H9 (cell line): ENCODE data around the gene TFF2. TPM values are rescaled to one million over a fixed set of nuclear protein-coding genes. Genes with fewer than 3 reads are reported as not detected.

Source experiments
- DNase-seq: peaks from one replicate; pipeline ENCODE4 v3.0.0-alpha.2; 2017
- H2AFZ ChIP-seq: one replicate; pipeline ENCODE4 v1.6.1; 2013; ENCODE audit warnings: mild to moderate bottlenecking, low read length, control low read depth, moderate library complexity
- H2AK5ac ChIP-seq: 2 replicates; pipeline ENCODE4 v1.6.1; 2013; ENCODE audit warnings: low read length, control low read depth, mixed read lengths; ENCODE audit not compliant: insufficient read length
- H2BK120ac ChIP-seq: one replicate; pipeline ENCODE4 v1.6.1; 2013; ENCODE audit warnings: low read depth, mild to moderate bottlenecking, low read length, control low read depth, inconsistent platforms; ENCODE audit not compliant: poor library complexity, severe bottlenecking
- H2BK12ac ChIP-seq: 2 replicates; pipeline ENCODE4 v1.6.1; 2013; ENCODE audit warnings: low read length, control low read depth, mixed read lengths, low read depth; ENCODE audit not compliant: insufficient read length
- H2BK15ac ChIP-seq: 2 replicates; pipeline ENCODE4 v1.6.1; 2013; ENCODE audit warnings: low read depth, low read length, control low read depth
- H2BK20ac ChIP-seq: one replicate; pipeline ENCODE4 v1.6.1; 2013; ENCODE audit warnings: low read depth, mild to moderate bottlenecking, low read length, control low read depth, inconsistent platforms; ENCODE audit not compliant: poor library complexity, severe bottlenecking
- H2BK5ac ChIP-seq: 2 replicates; pipeline ENCODE4 v1.6.1; 2013; ENCODE audit warnings: low read length, control low read depth, mixed read lengths; ENCODE audit not compliant: insufficient read length
- H3K14ac ChIP-seq: 2 replicates; pipeline ENCODE4 v1.6.1; 2013; ENCODE audit warnings: low read length, control low read depth; ENCODE audit not compliant: insufficient read depth
- H3K18ac ChIP-seq: 2 replicates; pipeline ENCODE4 v1.6.1; 2013; ENCODE audit warnings: low read depth, mild to moderate bottlenecking, mixed read lengths, low read length, control low read depth; ENCODE audit not compliant: insufficient read length
- H3K23ac ChIP-seq: 2 replicates; pipeline ENCODE4 v1.6.1; 2013; ENCODE audit warnings: low read length, control low read depth, mixed read lengths, low read depth; ENCODE audit not compliant: insufficient read length
- H3K23me2 ChIP-seq: 2 replicates; pipeline ENCODE4 v1.6.1; 2013; ENCODE audit warnings: low read depth, mild to moderate bottlenecking, mixed read lengths, low read length, control low read depth; ENCODE audit not compliant: insufficient read length, poor library complexity, severe bottlenecking
- H3K27ac ChIP-seq: 2 replicates; pipeline ENCODE4 v1.5.1; 2013; ENCODE audit warnings: low read length, control low read depth, mixed read lengths, low read depth; ENCODE audit not compliant: insufficient read length
- H3K27me3 ChIP-seq: 2 replicates; pipeline ENCODE4 v1.6.1; 2013; ENCODE audit warnings: low read length, control low read depth, inconsistent platforms; ENCODE audit not compliant: insufficient read depth
- H3K4ac ChIP-seq: 2 replicates; pipeline ENCODE4 v1.6.1; 2013; ENCODE audit warnings: low read depth, mild to moderate bottlenecking, control low read depth, inconsistent platforms, low read length, moderate library complexity
- H3K4me1 ChIP-seq: 2 replicates; pipeline ENCODE4 v1.6.1; 2013; ENCODE audit warnings: low read length, control low read depth, inconsistent platforms; ENCODE audit not compliant: insufficient read depth
- H3K4me2 ChIP-seq: 2 replicates; pipeline ENCODE4 v1.6.1; 2013; ENCODE audit warnings: low read length, control low read depth, mixed read lengths; ENCODE audit not compliant: insufficient read length, insufficient read depth
- H3K56ac ChIP-seq: 2 replicates; pipeline ENCODE4 v1.6.1; 2013; ENCODE audit warnings: low read depth, mild to moderate bottlenecking, mixed read lengths, low read length, control low read depth; ENCODE audit not compliant: insufficient read length
- H3K79me1 ChIP-seq: 2 replicates; pipeline ENCODE4 v1.6.1; 2013; ENCODE audit warnings: low read depth, mild to moderate bottlenecking, moderate library complexity, low read length, control low read depth, inconsistent platforms; ENCODE audit not compliant: insufficient read depth, poor library complexity, severe bottlenecking
- H3K79me2 ChIP-seq: 2 replicates; pipeline ENCODE4 v1.6.1; 2013; ENCODE audit warnings: low read length, control low read depth, inconsistent platforms; ENCODE audit not compliant: insufficient read depth
- H3K9ac ChIP-seq: 2 replicates; pipeline ENCODE4 v1.6.1; 2013; ENCODE audit warnings: low read length, control low read depth, mixed read lengths; ENCODE audit not compliant: insufficient read length; ENCODE audit errors: extremely low read depth
- H3K9me3 ChIP-seq: one replicate; pipeline ENCODE4 v1.6.1; 2013; ENCODE audit warnings: low read depth, low read length, inconsistent platforms; ENCODE audit not compliant: control insufficient read depth
- H3T11ph ChIP-seq: one replicate; pipeline ENCODE4 v1.6.1; 2013; ENCODE audit warnings: mild to moderate bottlenecking, low read length, control low read depth, inconsistent platforms
- H4K20me1 ChIP-seq: one replicate; pipeline ENCODE4 v1.6.1; 2013; ENCODE audit not compliant: control insufficient read depth, insufficient read length, insufficient read depth
- H4K5ac ChIP-seq: 2 replicates; pipeline ENCODE4 v1.6.1; 2013; ENCODE audit warnings: low read depth, mild to moderate bottlenecking, mixed read lengths, low read length, control low read depth; ENCODE audit not compliant: insufficient read length
- H4K8ac ChIP-seq: replicated peaks from 2 replicates; pipeline ENCODE4 v1.6.1; 2013; ENCODE audit warnings: low read length, control low read depth, mixed read lengths, low read depth; ENCODE audit not compliant: insufficient read length
- H4K91ac ChIP-seq: 2 replicates; pipeline ENCODE4 v1.6.1; 2013; ENCODE audit warnings: low read depth, mild to moderate bottlenecking, moderate library complexity, mixed read lengths, low read length, control low read depth; ENCODE audit not compliant: insufficient read length
- H3K27ac Mint-ChIP-seq, 3 experiments: 2 replicates in 2 of 3; 3 replicates in 1 of 3; pipeline ENCODE4 v1.8.0; 2020 to 2021; ENCODE audit warnings: mixed read lengths in 3 of 3, mild to moderate bottlenecking in 1 of 3, moderate library complexity in 1 of 3
- H3K27me3 Mint-ChIP-seq: 2 replicates; pipeline ENCODE4 v1.8.0; 2021; ENCODE audit warnings: low read depth, mild to moderate bottlenecking, moderate library complexity, mixed read lengths
- H3K36me3 Mint-ChIP-seq, 3 experiments: 2 replicates in 2 of 3; 3 replicates in 1 of 3; pipeline ENCODE4 v1.8.0; 2020 to 2021; ENCODE audit warnings: low read depth in 3 of 3, mixed read lengths in 3 of 3; ENCODE audit not compliant: insufficient read depth in 1 of 3
- H3K4me1 Mint-ChIP-seq, 2 experiments: 2 replicates each; pipeline ENCODE4 v1.8.0; 2020; ENCODE audit warnings: mixed read lengths in 2 of 2
- H3K4me3 Mint-ChIP-seq, 2 experiments: 2 replicates in 1 of 2; 3 replicates in 1 of 2; pipeline ENCODE4 v1.8.0; 2020 to 2021; ENCODE audit warnings: mild to moderate bottlenecking in 2 of 2, mixed read lengths in 2 of 2, moderate library complexity in 1 of 2
- H3K9me3 Mint-ChIP-seq, 2 experiments: 2 replicates in 1 of 2; 3 replicates in 1 of 2; pipeline ENCODE4 v1.8.0; 2020; ENCODE audit warnings: mild to moderate bottlenecking in 2 of 2, mixed read lengths in 2 of 2, moderate library complexity in 1 of 2
- WGBS: extraction: QIAGEN DNeasy Blood & Tissue Kit; methylation state at CpG from one replicate; pipeline ENCODE4 v1.1.7; 2013; ENCODE audit warnings: missing lambda C conversion rate, low lambda C conversion rate, mixed read lengths; ENCODE audit not compliant: insufficient read length; ENCODE audit errors: extremely low coverage; 5-methylcytosine and 5-hydroxymethylcytosine counted together
- total RNA-seq: library from RNA; stranded (reverse); gene quantifications from 2 replicates; pipeline ENCODE4 v1.2.1, GENCODE V29; 2021
- TF ChIP-seq, protein P1 (sequence below): fragments of 200-600 bp; sonication (generic); conservative IDR thresholded peaks from 3 replicates; pipeline ENCODE4 v1.8.0; 2021; ENCODE audit warnings: antibody characterized with exemption, mild to moderate bottlenecking

The TFF2 gene
- total RNA-seq, 1 experiment from 2014 or later = not detected

DNA sequence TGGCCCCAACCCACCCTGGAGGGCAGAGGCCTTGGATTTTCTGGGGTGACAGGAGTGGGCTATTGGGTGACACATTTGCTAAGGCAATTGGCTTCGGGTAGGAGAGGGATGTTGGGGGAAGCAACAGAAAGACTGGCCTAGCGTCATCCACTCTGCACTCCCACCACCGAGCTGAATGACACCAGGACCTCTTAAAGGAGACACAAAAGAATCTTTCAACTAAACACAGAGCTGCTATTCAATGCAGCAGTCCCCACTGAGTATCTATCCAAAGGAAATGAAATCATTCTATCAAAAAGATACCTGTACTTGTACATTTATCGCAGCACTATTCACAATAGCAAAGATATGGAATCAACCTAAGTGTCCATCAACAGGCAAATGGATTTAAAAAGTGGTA lies 6.2 kb downstream of the TFF2 start:
- Histone ChIP-seq H3K23me2 (no peaks in the 10 kb centered on the region), H3K4me2 (no peak overlapping the region), H4K8ac (no peak overlapping the region), H3T11ph (no peak overlapping the region), H4K20me1 (no peaks in the 10 kb centered on the region), H2BK5ac (no peak overlapping the region), H3K27ac (no peak overlapping the region), H4K5ac (no peak overlapping the region), H2AFZ (no peak overlapping the region), H4K91ac (no peak overlapping the region), H3K79me1 (no peaks in the 10 kb centered on the region), H2BK20ac (no peak overlapping the region), H2BK12ac (no peak overlapping the region), H3K79me2 (no peaks in the 10 kb centered on the region), H3K14ac (no peak overlapping the region), H3K9me3 (no peaks in the 10 kb centered on the region), H3K23ac (no peak overlapping the region), H2BK120ac (no peak overlapping the region), H3K56ac (no peak overlapping the region), H2BK15ac (no peak overlapping the region), H3K9ac (no peak overlapping the region), H3K27me3 (no peaks in the 10 kb centered on the region), H3K4me1 (0 out of 2 replicates have a peak, but pooled peaks cover 1% of the 10 kb centered on the region), H2AK5ac (no peak overlapping the region), H3K4ac (no peak overlapping the region), H3K18ac (no peak overlapping the region)
- TF ChIP-seq, protein P1, sequence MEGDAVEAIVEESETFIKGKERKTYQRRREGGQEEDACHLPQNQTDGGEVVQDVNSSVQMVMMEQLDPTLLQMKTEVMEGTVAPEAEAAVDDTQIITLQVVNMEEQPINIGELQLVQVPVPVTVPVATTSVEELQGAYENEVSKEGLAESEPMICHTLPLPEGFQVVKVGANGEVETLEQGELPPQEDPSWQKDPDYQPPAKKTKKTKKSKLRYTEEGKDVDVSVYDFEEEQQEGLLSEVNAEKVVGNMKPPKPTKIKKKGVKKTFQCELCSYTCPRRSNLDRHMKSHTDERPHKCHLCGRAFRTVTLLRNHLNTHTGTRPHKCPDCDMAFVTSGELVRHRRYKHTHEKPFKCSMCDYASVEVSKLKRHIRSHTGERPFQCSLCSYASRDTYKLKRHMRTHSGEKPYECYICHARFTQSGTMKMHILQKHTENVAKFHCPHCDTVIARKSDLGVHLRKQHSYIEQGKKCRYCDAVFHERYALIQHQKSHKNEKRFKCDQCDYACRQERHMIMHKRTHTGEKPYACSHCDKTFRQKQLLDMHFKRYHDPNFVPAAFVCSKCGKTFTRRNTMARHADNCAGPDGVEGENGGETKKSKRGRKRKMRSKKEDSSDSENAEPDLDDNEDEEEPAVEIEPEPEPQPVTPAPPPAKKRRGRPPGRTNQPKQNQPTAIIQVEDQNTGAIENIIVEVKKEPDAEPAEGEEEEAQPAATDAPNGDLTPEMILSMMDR = no peak
- DNase-seq = no peak
- no peak overlapping the region for H3K27ac Mint-ChIP-seq
- H3K4me1 Mint-ChIP-seq = peaks cover 0 to 3% of the 10 kb centered on the region in 2 experiments; a peak in 1 of 4 replicates
- no peak overlapping the region for H3K4me3 Mint-ChIP-seq
- no CpG with 5 or more reads among the region's 4 CpGs for WGBS
- no peaks in the 10 kb centered on the region for H3K36me3 Mint-ChIP-seq
- peaks cover 2% of the 10 kb centered on the region for H3K27me3 Mint-ChIP-seq
- no peaks in the 10 kb centered on the region for H3K9me3 Mint-ChIP-seq
